Type B pancreatic cell (in vitro differentiated cells): Measurements from ENCODE around the gene CTDSP2. TPM values are rescaled to one million over a fixed set of nuclear protein-coding genes. Genes with fewer than 3 reads are reported as not detected.

Experiments
- DNase-seq: peaks from one replicate; pipeline ENCODE4 v3.0.0; 2021; ENCODE audit warnings: mixed read lengths; ENCODE audit not compliant: unreplicated experiment; ENCODE audit errors: extremely low spot score
- H3K27ac Mint-ChIP-seq: 2 replicates; pipeline ENCODE4 v1.8.0; 2021; ENCODE audit warnings: mild to moderate bottlenecking, mixed read lengths
- H3K27me3 Mint-ChIP-seq: 2 replicates; pipeline ENCODE4 v1.8.0; 2021; ENCODE audit warnings: mixed read lengths
- H3K36me3 Mint-ChIP-seq: 2 replicates; pipeline ENCODE4 v1.8.0; 2021; ENCODE audit warnings: mixed read lengths
- H3K4me1 Mint-ChIP-seq: one replicate; pipeline ENCODE4 v1.8.0; 2021; ENCODE audit warnings: mixed read lengths; ENCODE audit not compliant: unreplicated experiment
- H3K4me3 Mint-ChIP-seq: 2 replicates; pipeline ENCODE4 v1.8.0; 2021; ENCODE audit warnings: mild to moderate bottlenecking, mixed read lengths
- H3K9me3 Mint-ChIP-seq: 2 replicates; pipeline ENCODE4 v1.8.0; 2021; ENCODE audit warnings: mixed read lengths
- total RNA-seq: library from RNA; stranded (reverse); gene quantifications from 2 replicates; pipeline ENCODE4 v1.2.1, GENCODE V29; 2021; ENCODE audit warnings: low replicate concordance
- TF ChIP-seq, protein P1 (sequence below): fragments of 200-600 bp; sonication (generic); conservative IDR thresholded peaks from 2 replicates; pipeline ENCODE4 v1.5.0; 2021; ENCODE audit warnings: antibody characterized with exemption, mild to moderate bottlenecking

CTDSP2 gene
- total RNA-seq, 1 donor from 2014 or later: 183 TPM

DNA sequence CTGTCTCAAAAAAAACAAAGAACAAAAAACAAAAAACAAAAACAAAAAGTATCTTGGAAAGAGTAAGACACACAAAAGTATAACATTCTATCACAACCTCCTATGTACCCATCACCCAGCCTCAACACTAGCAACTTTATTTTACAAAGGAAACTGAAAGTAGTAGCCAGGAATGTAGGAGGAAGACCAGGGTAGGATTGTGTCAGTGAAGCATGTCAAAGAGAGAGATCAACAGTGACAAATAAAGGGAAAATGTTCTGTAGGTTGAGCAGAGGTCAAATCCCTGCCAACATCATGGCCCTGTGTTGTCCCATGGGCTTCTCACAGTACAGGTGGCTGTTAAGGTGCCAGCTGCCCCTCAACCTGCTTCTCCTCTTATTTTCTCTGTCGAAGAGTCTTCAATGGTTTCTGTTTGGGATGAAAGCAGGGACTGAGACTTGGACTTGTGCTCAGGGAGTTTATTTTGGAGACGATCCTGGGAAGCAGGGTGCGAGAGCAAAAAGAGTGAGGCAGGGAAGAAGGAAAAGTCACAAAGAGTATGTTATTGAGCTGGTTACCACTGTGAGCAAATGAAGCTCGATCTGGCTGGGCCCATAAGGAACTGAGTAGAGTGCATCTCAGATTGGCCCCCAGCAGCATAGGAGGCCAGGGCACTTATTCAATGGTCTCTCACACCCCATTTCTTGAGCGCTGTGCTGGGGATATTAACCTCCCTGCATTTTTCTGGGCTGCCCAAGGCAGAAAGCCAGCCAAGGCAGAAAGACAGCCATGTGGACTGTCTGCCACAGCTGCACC lies 29.4 kb upstream of the CTDSP2 start:
- TF ChIP-seq, protein P1, sequence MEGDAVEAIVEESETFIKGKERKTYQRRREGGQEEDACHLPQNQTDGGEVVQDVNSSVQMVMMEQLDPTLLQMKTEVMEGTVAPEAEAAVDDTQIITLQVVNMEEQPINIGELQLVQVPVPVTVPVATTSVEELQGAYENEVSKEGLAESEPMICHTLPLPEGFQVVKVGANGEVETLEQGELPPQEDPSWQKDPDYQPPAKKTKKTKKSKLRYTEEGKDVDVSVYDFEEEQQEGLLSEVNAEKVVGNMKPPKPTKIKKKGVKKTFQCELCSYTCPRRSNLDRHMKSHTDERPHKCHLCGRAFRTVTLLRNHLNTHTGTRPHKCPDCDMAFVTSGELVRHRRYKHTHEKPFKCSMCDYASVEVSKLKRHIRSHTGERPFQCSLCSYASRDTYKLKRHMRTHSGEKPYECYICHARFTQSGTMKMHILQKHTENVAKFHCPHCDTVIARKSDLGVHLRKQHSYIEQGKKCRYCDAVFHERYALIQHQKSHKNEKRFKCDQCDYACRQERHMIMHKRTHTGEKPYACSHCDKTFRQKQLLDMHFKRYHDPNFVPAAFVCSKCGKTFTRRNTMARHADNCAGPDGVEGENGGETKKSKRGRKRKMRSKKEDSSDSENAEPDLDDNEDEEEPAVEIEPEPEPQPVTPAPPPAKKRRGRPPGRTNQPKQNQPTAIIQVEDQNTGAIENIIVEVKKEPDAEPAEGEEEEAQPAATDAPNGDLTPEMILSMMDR: no peak
- no peaks in the 10 kb centered on the region for H3K4me1 Mint-ChIP-seq
- no peak overlapping the region for H3K27ac Mint-ChIP-seq
- DNase-seq: no peak
- H3K4me3 Mint-ChIP-seq: no peak overlapping the region
- H3K36me3 Mint-ChIP-seq: no peaks in the 10 kb centered on the region
- no peaks in the 10 kb centered on the region for H3K27me3 Mint-ChIP-seq
- H3K9me3 Mint-ChIP-seq: no peaks in the 10 kb centered on the region

DNA sequence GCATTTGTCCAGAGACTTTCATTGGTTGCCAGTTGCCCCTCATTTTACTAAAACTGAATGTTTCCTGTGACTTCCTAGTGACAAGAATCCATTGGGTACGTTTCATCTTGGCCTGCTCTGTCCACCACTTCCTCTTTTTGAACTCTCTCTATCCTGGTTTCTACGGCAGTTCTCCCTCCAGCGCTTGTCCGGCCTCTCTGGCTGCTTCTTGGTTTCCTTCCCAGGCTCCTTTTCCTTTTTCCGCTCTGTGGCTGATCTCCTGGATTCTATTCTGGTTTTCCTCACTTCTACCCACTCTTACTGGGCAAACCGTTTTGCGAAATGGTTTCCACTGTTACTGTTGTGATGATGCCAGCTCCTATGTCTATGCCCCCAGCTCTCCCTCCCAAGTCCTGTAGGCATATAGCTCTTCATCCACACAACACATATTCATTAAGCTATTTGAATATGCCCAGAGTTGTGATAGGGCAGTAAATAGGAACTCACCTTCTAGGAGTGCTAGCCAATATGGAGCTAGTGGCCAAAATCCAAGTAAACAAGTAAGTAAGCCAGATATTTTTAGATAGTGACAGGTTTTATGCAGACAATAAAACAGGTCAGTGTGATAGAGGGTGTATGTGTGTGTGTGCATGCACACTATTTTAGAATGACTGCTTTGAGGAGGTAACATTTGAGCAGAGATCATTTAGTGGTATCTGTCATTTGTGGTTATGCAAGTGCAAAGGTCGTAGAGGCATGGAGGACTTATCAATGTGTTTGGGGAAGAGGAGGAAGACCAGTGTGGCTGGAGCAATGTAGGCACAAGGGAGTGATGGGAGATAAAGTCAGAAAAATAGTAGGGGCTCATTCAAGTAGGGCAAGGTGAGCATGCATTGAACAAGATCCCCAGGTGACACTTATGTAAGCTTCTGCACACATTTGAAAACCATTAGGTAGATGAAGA lies 27.9 kb upstream of the CTDSP2 start:
- H3K27me3 Mint-ChIP-seq: no peaks in the 10 kb centered on the region
- H3K36me3 Mint-ChIP-seq: no peaks in the 10 kb centered on the region
- TF ChIP-seq, protein P1: no peak
- no peak overlapping the region for H3K27ac Mint-ChIP-seq
- peaks cover 2% of the 10 kb centered on the region for H3K4me1 Mint-ChIP-seq
- no peak overlapping the region for H3K4me3 Mint-ChIP-seq
- H3K9me3 Mint-ChIP-seq: no peaks in the 10 kb centered on the region
- no peak for DNase-seq

DNA sequence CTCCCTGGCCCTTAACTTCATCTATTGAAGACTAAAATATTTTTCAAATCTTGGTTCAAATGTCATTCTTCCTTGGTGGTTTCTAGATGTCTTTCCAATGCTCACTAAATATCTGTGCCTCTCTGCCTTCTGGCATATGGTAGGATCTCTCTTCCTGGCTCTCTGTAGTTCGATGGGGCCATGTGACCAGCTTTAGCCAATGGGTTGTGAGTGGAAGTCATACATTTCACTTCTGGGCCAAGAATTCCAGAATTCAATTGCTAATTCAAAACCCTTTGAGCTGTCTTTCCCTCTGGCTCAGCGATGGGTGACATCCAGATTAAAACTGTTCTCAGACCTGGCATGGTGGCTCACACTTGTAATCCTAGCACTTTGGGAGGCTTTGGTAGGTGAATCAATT lies 25.8 kb upstream of the CTDSP2 start:
- Mint-ChIP-seq H3K4me3 (no peak overlapping the region), H3K4me1 (peaks cover 18% of the 10 kb centered on the region), H3K27me3 (no peaks in the 10 kb centered on the region), H3K9me3 (no peaks in the 10 kb centered on the region), H3K36me3 (no peaks in the 10 kb centered on the region), H3K27ac (no peak overlapping the region)
- DNase-seq: no peak
- TF ChIP-seq, protein P1: no peak

DNA sequence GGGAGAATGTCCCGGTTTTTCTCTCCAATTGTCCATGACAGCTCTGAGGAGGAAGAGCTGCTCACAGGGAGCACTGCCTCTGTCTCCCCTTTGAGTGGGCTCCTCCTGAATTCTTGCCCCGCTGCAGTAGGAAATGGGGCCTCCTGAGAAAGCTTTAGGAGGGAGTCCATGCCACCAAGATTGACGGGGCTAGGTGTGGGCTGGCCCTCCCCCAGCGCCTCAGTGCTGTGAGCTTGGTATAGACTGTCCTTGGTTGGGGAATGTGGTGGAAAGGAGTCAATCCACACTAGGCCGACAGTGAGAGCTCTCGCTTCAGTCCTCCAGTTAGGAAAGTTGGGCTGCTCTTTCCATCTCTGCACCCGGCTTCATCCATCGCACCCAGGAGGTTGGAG lies 23.4 kb upstream of the CTDSP2 start:
- H3K27me3 Mint-ChIP-seq: no peaks in the 10 kb centered on the region
- no peak overlapping the region for H3K27ac Mint-ChIP-seq
- H3K36me3 Mint-ChIP-seq: no peaks in the 10 kb centered on the region
- TF ChIP-seq, protein P1: no peak
- H3K4me1 Mint-ChIP-seq: peaks cover 18% of the 10 kb centered on the region
- H3K9me3 Mint-ChIP-seq: no peaks in the 10 kb centered on the region
- no peak overlapping the region for H3K4me3 Mint-ChIP-seq
- DNase-seq: no peak

DNA sequence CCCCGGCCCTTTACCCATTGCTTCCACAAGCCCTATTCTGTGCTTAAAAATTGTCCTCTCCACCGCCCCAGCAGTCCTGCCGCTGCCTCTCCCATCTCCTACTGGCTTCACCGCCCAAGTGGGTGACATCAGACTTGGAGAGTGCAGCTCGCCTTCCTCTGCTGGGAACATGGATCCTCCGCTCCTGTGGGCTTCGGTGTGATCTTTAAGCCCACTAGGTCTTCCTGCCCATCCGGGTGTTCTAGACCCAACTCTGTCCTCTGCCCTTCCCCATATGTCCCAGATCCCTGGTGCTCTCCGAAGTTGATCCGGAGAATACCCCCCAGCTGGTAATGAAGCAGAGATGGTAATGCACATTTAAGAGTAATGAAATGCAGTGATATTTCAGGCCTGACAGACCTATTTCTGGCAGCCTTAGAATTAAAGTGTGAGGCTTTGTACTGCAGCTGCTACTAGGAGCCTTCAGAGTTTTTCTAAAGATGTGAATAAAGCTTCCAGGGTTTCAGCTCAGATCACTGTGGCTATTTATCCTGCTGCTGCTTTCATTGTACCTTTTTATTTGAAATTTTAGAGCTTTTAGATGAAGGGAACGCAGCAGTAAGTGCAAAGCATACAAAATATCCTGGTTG lies 22.9 kb upstream of the CTDSP2 start:
- Mint-ChIP-seq H3K9me3 (no peaks in the 10 kb centered on the region), H3K4me3 (peak overlapping the region; percentile 49), H3K36me3 (no peaks in the 10 kb centered on the region), H3K27ac (peak overlapping the region; percentile 52), H3K4me1 (peaks cover 23% of the 10 kb centered on the region), H3K27me3 (peaks cover 3% of the 10 kb centered on the region)
- DNase-seq: no peak
- TF ChIP-seq, protein P1: no peak
